ES-I3 (cell line): ENCODE results near the gene KRT4.

Experiments used
- H3K36me3 ChIP-seq: 2 replicates; pipeline ENCODE4 v1.6.1; 2013; ENCODE audit warnings: mild to moderate bottlenecking, low read length, control low read depth, moderate library complexity; ENCODE audit not compliant: insufficient read depth
- H3K4me1 ChIP-seq: 2 replicates; pipeline ENCODE4 v1.6.1; 2013; ENCODE audit warnings: mild to moderate bottlenecking, control low read depth, low read length; ENCODE audit not compliant: insufficient read depth
- H3K9ac ChIP-seq: 2 replicates; pipeline ENCODE4 v1.6.1; 2013; ENCODE audit warnings: low read depth, mild to moderate bottlenecking, low read length, moderate library complexity
- H3K9me3 ChIP-seq: 2 replicates; pipeline ENCODE4 v1.6.1; 2013; ENCODE audit warnings: mild to moderate bottlenecking, low read length, moderate library complexity; ENCODE audit not compliant: control insufficient read depth, insufficient read depth

KRT4 gene

GRCh38 chr12:52810554-52810953 is 3.4 kb downstream of the KRT4 start:
- Histone ChIP-seq H3K9ac (no peak overlapping the region), H3K4me1 (peaks cover 1% of the 10 kb centered on the region; the same call in 1 of the 2 replicates), H3K9me3 (no peaks in the 10 kb centered on the region), H3K36me3 (no peaks in the 10 kb centered on the region)

- no peaks in the 10 kb centered on the region for H3K9me3 ChIP-seq
- H3K36me3 ChIP-seq = no peaks in the 10 kb centered on the region
- H3K9ac ChIP-seq = no peak overlapping the region
- H3K4me1 ChIP-seq = peaks cover 6% of the 10 kb centered on the region
These were observed 4.8 kb downstream of the KRT4 start for GRCh38 chr12:52809166-52809565.

GRCh38 chr12:52808573-52809160 is 5.2 kb downstream of the KRT4 start:
- Histone ChIP-seq H3K9me3 (no peaks in the 10 kb centered on the region), H3K36me3 (no peaks in the 10 kb centered on the region), H3K9ac (no peak overlapping the region), H3K4me1 (peaks cover 6% of the 10 kb centered on the region)

- Histone ChIP-seq H3K4me1 (peaks cover 6% of the 10 kb centered on the region), H3K36me3 (no peaks in the 10 kb centered on the region), H3K9ac (no peak overlapping the region), H3K9me3 (no peaks in the 10 kb centered on the region)
These were observed 6.1 kb downstream of the KRT4 start for GRCh38 chr12:52807544-52808470.

- no peaks in the 10 kb centered on the region for H3K36me3 ChIP-seq
- H3K9ac ChIP-seq = no peak overlapping the region
- peaks cover 6% of the 10 kb centered on the region for H3K4me1 ChIP-seq
- no peaks in the 10 kb centered on the region for H3K9me3 ChIP-seq
These were observed 6.9 kb downstream of the KRT4 start for GRCh38 chr12:52806821-52807543.

- no peak overlapping the region for H3K9ac ChIP-seq
- no peaks in the 10 kb centered on the region for H3K36me3 ChIP-seq
- H3K4me1 ChIP-seq = peaks cover 6% of the 10 kb centered on the region
- no peaks in the 10 kb centered on the region for H3K9me3 ChIP-seq
These were observed 7.6 kb downstream of the KRT4 start for GRCh38 chr12:52806169-52806811.

- Histone ChIP-seq H3K9me3 (no peaks in the 10 kb centered on the region), H3K36me3 (no peaks in the 10 kb centered on the region), H3K4me1 (peaks cover 9% of the 10 kb centered on the region), H3K9ac (no peak overlapping the region)
These were observed 8.2 kb downstream of the KRT4 start for GRCh38 chr12:52805739-52806138.

- Histone ChIP-seq H3K9me3 (no peaks in the 10 kb centered on the region), H3K9ac (no peak overlapping the region), H3K4me1 (peaks cover 16% of the 10 kb centered on the region), H3K36me3 (no peaks in the 10 kb centered on the region)
These were observed 8.9 kb downstream of the KRT4 start for GRCh38 chr12:52805000-52805399.

GRCh38 chr12:52802442-52802841 is 11.5 kb downstream of the KRT4 start:
- no peaks in the 10 kb centered on the region for H3K9me3 ChIP-seq
- no peak overlapping the region for H3K9ac ChIP-seq
- H3K4me1 ChIP-seq = peaks cover 21% of the 10 kb centered on the region
- no peaks in the 10 kb centered on the region for H3K36me3 ChIP-seq

- no peaks in the 10 kb centered on the region for H3K9me3 ChIP-seq
- H3K4me1 ChIP-seq = peaks cover 21% of the 10 kb centered on the region
- no peak overlapping the region for H3K9ac ChIP-seq
- no peaks in the 10 kb centered on the region for H3K36me3 ChIP-seq
These were observed 12.1 kb downstream of the KRT4 start for GRCh38 chr12:52801773-52802172.

GRCh38 chr12:52800259-52800917 is 13.5 kb downstream of the KRT4 start:
- no peak overlapping the region for H3K9ac ChIP-seq
- H3K9me3 ChIP-seq = no peaks in the 10 kb centered on the region
- H3K36me3 ChIP-seq = no peaks in the 10 kb centered on the region
- H3K4me1 ChIP-seq = peaks cover 18% of the 10 kb centered on the region

GRCh38 chr12:52799505-52800211 is 14.3 kb downstream of the KRT4 start:
- no peaks in the 10 kb centered on the region for H3K9me3 ChIP-seq
- peaks cover 14% of the 10 kb centered on the region; the same call in 1 of the 2 replicates for H3K4me1 ChIP-seq
- H3K36me3 ChIP-seq = no peaks in the 10 kb centered on the region

GRCh38 chr12:52798671-52799504 is 15.0 kb downstream of the KRT4 start:
- Histone ChIP-seq H3K4me1 (peaks cover 14% of the 10 kb centered on the region; the same call in 1 of the 2 replicates), H3K36me3 (no peaks in the 10 kb centered on the region), H3K9me3 (no peaks in the 10 kb centered on the region), H3K9ac (no peak overlapping the region)

More at GRCh38 chr12:52799505-52800211, 14.3 kb downstream of the KRT4 start:
- no peak overlapping the region for H3K9ac ChIP-seq
